Measurements from ENCODE around the gene HDAC6.

The HDAC6 gene

GRCh38 chrX:48784726-48785125, 17.1 kb upstream of the HDAC6 start:
- Histone ChIP-seq H3K27ac (replicated peaks) (no peak overlapping the region), H3K27me3 (ENCODE audit: insufficient read depth, poor library complexity, severe bottlenecking) (no peaks in the 10 kb centered on the region), H3K4me3 (replicated peaks; ENCODE audit: insufficient read depth, low read length) (no peak overlapping the region)
- no peak for DNase-seq (ENCODE audit: low read depth in 1 of 2, low spot score in 1 of 2)
- TF ChIP-seq GABPA (IDR thresholded peaks at IDR 0.05; ENCODE audit: low read depth) (no peak), POLR2AphosphoS5 (IDR thresholded peaks at IDR 0.05; ENCODE audit: low read depth) (no peak), CTCF (IDR thresholded peaks at IDR 0.05; ENCODE audit: insufficient read depth, low read length) (no peak), REST (IDR thresholded peaks at IDR 0.05; ENCODE audit: insufficient replicate concordance, low read depth) (no peak), SPI1 (IDR thresholded peaks at IDR 0.05; ENCODE audit: borderline replicate concordance, low read depth) (no peak)

- Histone ChIP-seq H3K27ac (replicated peaks) (no peak overlapping the region), H3K4me3 (replicated peaks; ENCODE audit: insufficient read depth, low read length) (no peak overlapping the region), H3K27me3 (ENCODE audit: insufficient read depth, poor library complexity, severe bottlenecking) (no peaks in the 10 kb centered on the region)
- no peak for TF ChIP-seq REST (IDR thresholded peaks at IDR 0.05; ENCODE audit: insufficient replicate concordance, low read depth)
- TF ChIP-seq GABPA (IDR thresholded peaks at IDR 0.05; ENCODE audit: low read depth), result no peak
- TF ChIP-seq CTCF (IDR thresholded peaks at IDR 0.05; ENCODE audit: insufficient read depth, low read length), result no peak
- TF ChIP-seq POLR2AphosphoS5 (IDR thresholded peaks at IDR 0.05; ENCODE audit: low read depth), result no peak
- TF ChIP-seq SPI1 (IDR thresholded peaks at IDR 0.05; ENCODE audit: borderline replicate concordance, low read depth), result no peak
- no peak for DNase-seq (ENCODE audit: low read depth in 1 of 2, low spot score in 1 of 2)
Observed at GRCh38 chrX:48785186-48785539, 16.7 kb upstream of the HDAC6 start.

- DNase-seq (ENCODE audit: low read depth in 1 of 2, low spot score in 1 of 2), result no peak
- no peak overlapping the region for H3K4me3 ChIP-seq (replicated peaks; ENCODE audit: insufficient read depth, low read length)
- H3K27me3 ChIP-seq (ENCODE audit: insufficient read depth, poor library complexity, severe bottlenecking), result no peaks in the 10 kb centered on the region
- TF ChIP-seq POLR2AphosphoS5 (IDR thresholded peaks at IDR 0.05; ENCODE audit: low read depth), result no peak
- H3K27ac ChIP-seq (replicated peaks), result no peak overlapping the region
Observed at GRCh38 chrX:48785540-48786214, 16.2 kb upstream of the HDAC6 start.

- no peak for DNase-seq (ENCODE audit: low read depth in 1 of 2, low spot score in 1 of 2)
- Histone ChIP-seq H3K27ac (replicated peaks) (no peak within 1 kb of the TSS), H3K27me3 (ENCODE audit: insufficient read depth, poor library complexity, severe bottlenecking) (no peaks in the 10 kb centered on the region), H3K4me3 (replicated peaks; ENCODE audit: insufficient read depth, low read length) (no peak within 1 kb of the TSS)
- no peak for TF ChIP-seq SPI1 (IDR thresholded peaks at IDR 0.05; ENCODE audit: borderline replicate concordance, low read depth)
- TF ChIP-seq POLR2AphosphoS5 (IDR thresholded peaks at IDR 0.05; ENCODE audit: low read depth), result no peak
- TF ChIP-seq REST (IDR thresholded peaks at IDR 0.05; ENCODE audit: insufficient replicate concordance, low read depth), result no peak
- TF ChIP-seq GABPA (IDR thresholded peaks at IDR 0.05; ENCODE audit: low read depth), result no peak
- no peak for TF ChIP-seq CTCF (IDR thresholded peaks at IDR 0.05; ENCODE audit: insufficient read depth, low read length)
Observed at GRCh38 chrX:48786341-48786800, 15.5 kb upstream of the HDAC6 start, which contains the start of gene GATA1. TSS of gene GATA1 (plus strand) at chrX:48786590. CDS start at chrX:48791110, 4,520 bp downstream.
